ENCODE data around the gene COL16A1. TPM values are rescaled to one million over a fixed set of nuclear protein-coding genes. Genes with fewer than 3 reads are reported as not detected.

The COL16A1 gene
- total RNA-seq, 1 donor from 2014 or later, result 90.7 TPM

DNA sequence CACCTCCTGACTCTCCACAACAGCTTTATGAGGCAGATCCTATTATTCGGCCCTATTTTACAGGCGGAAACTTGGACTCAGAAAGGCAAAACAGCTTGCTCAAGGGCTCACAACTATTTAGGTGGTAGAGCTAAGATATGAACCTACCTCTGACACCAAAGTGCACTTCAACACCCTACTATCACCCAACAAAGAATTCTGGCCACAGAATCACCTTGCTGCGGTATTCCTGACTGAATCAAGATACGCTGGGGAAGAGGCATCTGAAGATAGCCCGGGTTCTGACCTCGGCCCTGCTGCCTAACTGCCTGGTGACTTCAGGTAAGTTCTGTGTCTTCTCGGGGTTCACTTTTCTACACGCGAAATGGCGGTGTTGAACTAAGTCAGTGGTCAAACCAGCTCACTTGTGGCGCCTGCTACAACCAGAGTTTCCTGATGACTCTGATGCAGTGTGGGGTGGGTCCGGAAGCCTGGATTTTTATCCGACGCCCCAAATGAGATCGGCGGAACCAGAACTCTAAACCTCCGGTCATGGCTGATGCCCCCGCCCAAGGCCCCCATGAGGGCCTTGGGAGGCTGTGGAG lies 59.7 kb downstream of the COL16A1 start:
- Mint-ChIP-seq H3K9me3 (ENCODE audit: unreplicated experiment) (no peaks in the 10 kb centered on the region), H3K36me3 (ENCODE audit: unreplicated experiment) (no peaks in the 10 kb centered on the region), H3K4me1 (ENCODE audit: unreplicated experiment) (peaks cover 34% of the 10 kb centered on the region), H3K27ac (ENCODE audit: unreplicated experiment) (peak overlapping the region; percentile 100), H3K27me3 (ENCODE audit: unreplicated experiment) (no peaks in the 10 kb centered on the region), H3K4me3 (ENCODE audit: unreplicated experiment) (peak overlapping the region; percentile 99)
- no peak for DNase-seq (ENCODE audit: extremely low spot score, unreplicated experiment)
- TF ChIP-seq CTCF (IDR thresholded peaks at IDR 0.05), result no peak

GRCh38 chr1:31642897-31643296 lies 60.9 kb downstream of the COL16A1 start:
- DNase-seq (ENCODE audit: extremely low spot score, unreplicated experiment), result no peak
- H3K27ac Mint-ChIP-seq (ENCODE audit: unreplicated experiment), result no peak overlapping the region

DNA sequence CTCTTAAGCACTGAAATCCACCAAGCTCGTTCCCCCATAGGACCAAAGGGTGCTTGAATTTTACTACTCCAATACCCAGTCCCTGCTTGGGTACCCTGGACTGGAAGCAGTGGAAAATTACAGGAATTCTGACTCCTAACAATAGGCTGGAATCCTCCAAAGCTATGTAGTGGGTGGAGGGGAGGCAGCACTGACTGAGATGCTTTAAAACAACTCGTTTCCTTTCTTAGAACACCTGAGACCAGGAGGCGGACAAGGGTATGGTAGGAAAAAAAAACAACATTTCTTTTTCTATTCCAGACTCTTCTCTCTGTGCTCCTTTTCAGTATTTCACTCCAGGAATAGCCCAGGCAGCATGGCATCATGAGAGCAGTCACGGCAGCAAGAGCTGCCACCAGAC lies 61.5 kb downstream of the COL16A1 start:
- TF ChIP-seq CTCF (IDR thresholded peaks at IDR 0.05), result no peak
- H3K4me1 Mint-ChIP-seq (ENCODE audit: unreplicated experiment), result peaks cover 29% of the 10 kb centered on the region
- no peak for DNase-seq (ENCODE audit: extremely low spot score, unreplicated experiment)
- H3K36me3 Mint-ChIP-seq (ENCODE audit: unreplicated experiment), result no peaks in the 10 kb centered on the region
- no peaks in the 10 kb centered on the region for H3K9me3 Mint-ChIP-seq (ENCODE audit: unreplicated experiment)
- H3K4me3 Mint-ChIP-seq (ENCODE audit: unreplicated experiment), result no peak overlapping the region
- H3K27ac Mint-ChIP-seq (ENCODE audit: unreplicated experiment), result no peak overlapping the region
- H3K27me3 Mint-ChIP-seq (ENCODE audit: unreplicated experiment), result no peaks in the 10 kb centered on the region

More at GRCh38 chr1:31642897-31643296, 60.9 kb downstream of the COL16A1 start:
- H3K36me3 Mint-ChIP-seq (ENCODE audit: unreplicated experiment), result no peaks in the 10 kb centered on the region
- peaks cover 29% of the 10 kb centered on the region for H3K4me1 Mint-ChIP-seq (ENCODE audit: unreplicated experiment)
- no peaks in the 10 kb centered on the region for H3K27me3 Mint-ChIP-seq (ENCODE audit: unreplicated experiment)
- no peaks in the 10 kb centered on the region for H3K9me3 Mint-ChIP-seq (ENCODE audit: unreplicated experiment)
- no peak for TF ChIP-seq CTCF (IDR thresholded peaks at IDR 0.05)
- H3K4me3 Mint-ChIP-seq (ENCODE audit: unreplicated experiment), result no peak overlapping the region

GRCh38 chr1:31640964-31641363 lies 62.9 kb downstream of the COL16A1 start:
- H3K4me1 Mint-ChIP-seq (ENCODE audit: unreplicated experiment), result peaks cover 20% of the 10 kb centered on the region
- no peak for DNase-seq (ENCODE audit: extremely low spot score, unreplicated experiment)
- H3K27me3 Mint-ChIP-seq (ENCODE audit: unreplicated experiment), result no peaks in the 10 kb centered on the region
- no peak for TF ChIP-seq CTCF (IDR thresholded peaks at IDR 0.05)
- H3K4me3 Mint-ChIP-seq (ENCODE audit: unreplicated experiment), result no peak overlapping the region
- no peaks in the 10 kb centered on the region for H3K9me3 Mint-ChIP-seq (ENCODE audit: unreplicated experiment)
- no peak overlapping the region for H3K27ac Mint-ChIP-seq (ENCODE audit: unreplicated experiment)
- no peaks in the 10 kb centered on the region for H3K36me3 Mint-ChIP-seq (ENCODE audit: unreplicated experiment)

- peaks cover 13% of the 10 kb centered on the region for H3K4me1 Mint-ChIP-seq (ENCODE audit: unreplicated experiment)
- no peak overlapping the region for H3K27ac Mint-ChIP-seq (ENCODE audit: unreplicated experiment)
- no peaks in the 10 kb centered on the region for H3K36me3 Mint-ChIP-seq (ENCODE audit: unreplicated experiment)
- no peaks in the 10 kb centered on the region for H3K27me3 Mint-ChIP-seq (ENCODE audit: unreplicated experiment)
- no peak for DNase-seq (ENCODE audit: extremely low spot score, unreplicated experiment)
- H3K9me3 Mint-ChIP-seq (ENCODE audit: unreplicated experiment), result no peaks in the 10 kb centered on the region
- no peak overlapping the region for H3K4me3 Mint-ChIP-seq (ENCODE audit: unreplicated experiment)
- TF ChIP-seq CTCF (IDR thresholded peaks at IDR 0.05), result no peak
Observed at GRCh38 chr1:31640179-31640578, 63.6 kb downstream of the COL16A1 start.
